VCaP (cell line): ENCODE measurements around the gene ALOX12.

Source experiments
- H3K27ac ChIP-seq: fragments of 450-650 bp; 2 replicates; pipeline ENCODE4 v1.5.1; 2017
- TF ChIP-seq, protein P1 (sequence below): fragments of 450-650 bp; conservative IDR thresholded peaks from 2 replicates; pipeline ENCODE4 v1.5.1; 2017; ENCODE audit warnings: mild to moderate bottlenecking, moderate library complexity

ALOX12 gene

DNA sequence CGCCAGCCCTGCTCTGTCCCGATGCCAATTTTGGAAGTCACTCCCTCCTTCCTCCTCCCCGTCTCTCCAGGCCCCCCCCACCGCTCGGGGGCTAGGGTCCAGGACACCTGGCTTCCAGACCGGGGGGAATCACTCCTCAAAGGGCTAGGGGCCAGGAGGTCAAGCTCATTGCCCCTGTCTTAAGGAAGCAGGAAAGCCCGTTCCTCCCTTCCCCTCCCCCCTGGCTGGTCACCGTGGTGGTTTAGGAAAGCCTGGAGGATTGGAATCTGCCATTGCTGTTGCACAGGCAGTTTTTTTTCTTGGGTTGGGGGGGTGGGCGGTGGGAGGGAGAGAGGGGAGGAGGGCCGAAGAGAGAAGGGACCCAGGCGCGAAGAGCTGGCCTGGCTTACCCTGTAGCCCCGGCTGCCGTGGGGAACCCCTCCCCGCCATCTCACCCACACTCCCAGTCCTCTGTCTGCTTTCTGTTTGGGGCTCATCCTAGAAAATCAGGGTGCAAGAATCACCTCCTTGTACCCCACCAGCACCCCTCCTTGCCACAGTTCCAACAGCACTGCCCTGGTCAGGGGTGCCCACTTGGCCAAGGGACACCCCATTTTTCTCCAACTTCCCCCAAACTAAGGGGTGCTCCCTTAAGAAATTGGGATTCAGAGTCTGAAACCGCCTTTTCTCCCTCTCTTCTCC lies 24.1 kb downstream of the ALOX12 start:
- TF ChIP-seq, protein P1, sequence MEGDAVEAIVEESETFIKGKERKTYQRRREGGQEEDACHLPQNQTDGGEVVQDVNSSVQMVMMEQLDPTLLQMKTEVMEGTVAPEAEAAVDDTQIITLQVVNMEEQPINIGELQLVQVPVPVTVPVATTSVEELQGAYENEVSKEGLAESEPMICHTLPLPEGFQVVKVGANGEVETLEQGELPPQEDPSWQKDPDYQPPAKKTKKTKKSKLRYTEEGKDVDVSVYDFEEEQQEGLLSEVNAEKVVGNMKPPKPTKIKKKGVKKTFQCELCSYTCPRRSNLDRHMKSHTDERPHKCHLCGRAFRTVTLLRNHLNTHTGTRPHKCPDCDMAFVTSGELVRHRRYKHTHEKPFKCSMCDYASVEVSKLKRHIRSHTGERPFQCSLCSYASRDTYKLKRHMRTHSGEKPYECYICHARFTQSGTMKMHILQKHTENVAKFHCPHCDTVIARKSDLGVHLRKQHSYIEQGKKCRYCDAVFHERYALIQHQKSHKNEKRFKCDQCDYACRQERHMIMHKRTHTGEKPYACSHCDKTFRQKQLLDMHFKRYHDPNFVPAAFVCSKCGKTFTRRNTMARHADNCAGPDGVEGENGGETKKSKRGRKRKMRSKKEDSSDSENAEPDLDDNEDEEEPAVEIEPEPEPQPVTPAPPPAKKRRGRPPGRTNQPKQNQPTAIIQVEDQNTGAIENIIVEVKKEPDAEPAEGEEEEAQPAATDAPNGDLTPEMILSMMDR: no peak
- peak overlapping the region; percentile 82; the same call in 1 of the 2 replicates for H3K27ac ChIP-seq

DNA sequence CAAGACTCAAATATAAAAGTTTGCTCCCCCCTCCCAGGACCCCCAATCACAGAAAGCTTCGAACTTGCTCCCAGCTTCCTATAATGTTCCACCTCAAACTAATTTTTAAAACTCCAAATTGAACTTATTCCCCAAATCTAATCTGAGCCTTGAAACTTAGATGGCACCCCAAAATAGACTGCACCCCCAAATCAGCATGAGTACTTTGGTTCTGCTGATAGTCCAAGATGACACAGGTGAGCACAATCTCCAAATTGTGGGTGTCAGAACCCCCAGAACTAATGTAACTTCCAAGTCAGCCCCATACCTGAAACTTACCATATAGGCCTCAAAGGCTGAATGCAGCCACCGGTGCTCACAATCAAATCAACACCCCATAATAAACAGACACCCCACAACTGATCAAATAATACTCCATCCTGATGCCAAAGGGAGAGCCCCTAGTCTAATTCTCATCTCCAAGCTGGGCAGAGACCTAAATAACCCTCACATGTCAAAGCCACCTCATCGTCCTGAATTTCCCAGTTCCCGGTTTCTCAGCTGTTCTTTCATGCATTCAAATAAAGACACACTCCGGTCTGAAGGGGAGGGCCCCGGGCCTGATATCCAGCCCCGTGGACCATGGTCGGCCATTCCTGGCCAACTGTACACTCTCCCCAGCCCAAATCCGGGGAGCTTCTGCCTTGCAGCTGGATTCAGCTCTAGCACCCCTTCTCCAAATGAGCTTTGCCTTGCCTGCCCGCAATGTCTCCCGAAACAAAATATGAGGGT lies 25.2 kb downstream of the ALOX12 start:
- TF ChIP-seq, protein P1: no peak

DNA sequence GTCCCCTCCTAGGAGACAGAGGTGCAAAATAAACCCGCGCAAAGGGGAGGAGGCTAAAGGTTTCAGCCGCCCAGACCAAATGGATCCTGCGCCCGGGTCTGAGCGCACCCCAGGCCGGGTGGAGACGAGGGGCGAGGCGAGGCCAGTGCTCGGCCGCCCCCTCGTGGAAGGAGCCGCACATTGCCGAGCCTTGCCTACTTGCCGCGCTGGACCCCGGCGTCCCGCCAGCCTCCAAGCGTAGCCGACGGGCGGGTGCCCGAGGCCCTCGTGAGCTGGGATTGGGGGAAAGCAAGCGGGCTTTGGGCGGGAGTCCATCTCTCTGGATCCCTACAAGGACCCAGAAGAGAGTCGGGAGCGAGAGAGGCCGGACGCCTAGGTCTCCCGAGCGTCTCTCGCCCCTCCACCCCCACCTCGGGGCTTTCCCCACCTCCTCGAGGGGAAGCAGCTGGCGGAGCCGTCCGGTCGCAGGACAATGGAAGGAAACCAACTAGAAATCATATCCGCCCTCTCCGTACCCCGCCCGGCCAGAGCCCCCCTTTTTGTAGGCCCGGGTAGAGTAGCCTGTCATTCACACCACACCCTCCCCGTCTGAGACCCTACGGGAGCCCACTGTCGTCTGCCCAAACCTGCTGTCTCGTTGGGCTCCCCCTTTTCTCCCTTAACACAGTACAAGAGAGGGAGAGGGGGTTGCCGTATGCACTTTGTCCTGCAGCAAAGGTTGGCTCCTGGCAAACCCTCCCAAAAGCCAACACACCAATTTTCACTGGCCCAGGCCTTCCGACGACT lies 26.3 kb downstream of the ALOX12 start:
- TF ChIP-seq, protein P1: peak; percentile 88
- no peak overlapping the region for H3K27ac ChIP-seq

More for the DNA sequence above, 25.2 kb downstream of the ALOX12 start:
- no peak overlapping the region for H3K27ac ChIP-seq

DNA sequence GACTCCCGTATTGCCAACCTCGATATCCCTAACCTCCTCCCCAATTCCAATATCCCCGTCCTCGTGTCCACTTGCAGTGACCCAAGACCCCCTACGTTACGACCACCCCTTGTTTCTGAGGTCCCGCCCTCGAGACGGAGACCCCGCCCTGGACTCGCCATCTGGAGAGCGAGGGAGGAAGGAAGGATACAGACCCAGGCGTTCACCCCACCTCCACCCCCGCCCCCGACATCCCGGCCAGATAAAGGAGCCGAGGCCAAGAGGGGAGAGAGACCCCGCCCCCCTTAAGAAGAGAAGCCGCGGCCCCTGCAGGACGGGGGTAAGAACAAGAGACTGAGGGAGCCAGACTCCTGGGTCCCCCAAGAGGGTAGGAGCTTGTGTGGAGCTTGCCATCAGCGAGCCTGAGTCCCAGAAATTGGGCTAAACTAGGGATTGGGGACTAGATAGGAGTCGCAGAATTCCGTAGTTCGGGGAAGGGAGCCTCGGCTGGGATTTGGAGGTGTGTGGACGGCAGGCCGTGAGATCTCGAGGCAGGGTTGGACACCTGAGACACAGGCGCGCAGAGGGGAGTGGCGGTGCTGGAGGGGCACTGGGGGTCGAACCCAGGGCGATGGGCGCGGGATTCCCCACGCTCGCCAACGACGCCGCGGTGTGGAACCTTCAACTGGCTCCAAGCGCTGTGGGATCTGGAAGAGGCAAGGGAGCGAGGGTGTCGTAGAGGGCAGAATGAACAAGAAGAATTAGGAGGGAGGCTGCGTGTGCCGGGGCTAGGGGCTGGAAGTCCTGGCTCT lies 27.1 kb downstream of the ALOX12 start, which contains the start of gene BCL6B:
TSS of gene BCL6B (plus strand) at position 270 of the 791 bp plus-strand sequence. CDS start 622 bp downstream, outside the sequence.
- TF ChIP-seq, protein P1: no peak
- H3K27ac ChIP-seq: no peak within 1 kb of the TSS

DNA sequence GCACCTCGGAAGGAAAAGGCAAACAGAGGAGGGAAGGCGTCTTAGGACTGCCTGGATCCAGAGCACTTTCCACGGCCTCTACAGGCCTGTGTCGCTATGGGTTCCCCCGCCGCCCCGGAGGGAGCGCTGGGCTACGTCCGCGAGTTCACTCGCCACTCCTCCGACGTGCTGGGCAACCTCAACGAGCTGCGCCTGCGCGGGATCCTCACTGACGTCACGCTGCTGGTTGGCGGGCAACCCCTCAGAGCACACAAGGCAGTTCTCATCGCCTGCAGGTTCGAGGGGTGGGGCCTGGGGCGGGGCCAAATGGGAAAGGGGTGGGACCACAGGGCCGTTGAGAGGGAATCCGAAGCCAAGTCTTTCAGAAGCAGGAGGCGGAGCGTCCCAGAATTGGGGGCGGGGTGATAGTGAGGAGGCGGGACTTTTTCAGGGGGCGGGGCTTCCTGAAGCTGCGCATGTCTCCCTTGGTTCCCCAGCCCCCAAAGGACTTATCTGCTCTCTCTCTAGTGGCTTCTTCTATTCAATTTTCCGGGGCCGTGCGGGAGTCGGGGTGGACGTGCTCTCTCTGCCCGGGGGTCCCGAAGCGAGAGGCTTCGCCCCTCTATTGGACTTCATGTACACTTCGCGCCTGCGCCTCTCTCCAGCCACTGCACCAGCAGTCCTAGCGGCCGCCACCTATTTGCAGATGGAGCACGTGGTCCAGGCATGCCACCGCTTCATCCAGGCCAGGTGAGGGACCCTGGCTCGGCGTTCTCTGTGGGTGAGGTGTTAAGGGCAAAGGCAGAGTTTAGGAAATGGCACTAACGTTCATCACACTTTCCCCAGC lies 27.9 kb downstream of the ALOX12 start:
- TF ChIP-seq, protein P1: no peak
- no peak overlapping the region for H3K27ac ChIP-seq

DNA sequence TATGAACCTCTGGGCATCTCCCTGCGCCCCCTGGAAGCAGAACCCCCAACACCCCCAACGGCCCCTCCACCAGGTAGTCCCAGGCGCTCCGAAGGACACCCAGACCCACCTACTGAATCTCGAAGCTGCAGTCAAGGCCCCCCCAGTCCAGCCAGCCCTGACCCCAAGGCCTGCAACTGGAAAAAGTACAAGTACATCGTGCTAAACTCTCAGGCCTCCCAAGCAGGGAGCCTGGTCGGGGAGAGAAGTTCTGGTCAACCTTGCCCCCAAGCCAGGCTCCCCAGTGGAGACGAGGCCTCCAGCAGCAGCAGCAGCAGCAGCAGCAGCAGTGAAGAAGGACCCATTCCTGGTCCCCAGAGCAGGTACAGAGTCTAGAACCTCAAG lies 28.5 kb downstream of the ALOX12 start:
- TF ChIP-seq, protein P1: no peak
- H3K27ac ChIP-seq: no peak overlapping the region
